ENCODE measurements around the gene C1orf116.

GRCh38 chr1:207050480-207051190 is 18.1 kb upstream of the C1orf116 start:
- TF ChIP-seq CTCF (IDR thresholded peaks at IDR 0.05; ENCODE audit: low read depth, low read length, missing input control) = no peak
- no peak for TF ChIP-seq TAF1 (conservative IDR thresholded peaks at IDR 0.05)
- TF ChIP-seq MAX (IDR thresholded peaks at IDR 0.05) = peak; percentile 39
- TF ChIP-seq REST (IDR thresholded peaks at IDR 0.05) = no peak
- TF ChIP-seq ZBTB33 (IDR thresholded peaks at IDR 0.05) = peak; percentile 100
- TF ChIP-seq ATF3 (IDR thresholded peaks at IDR 0.05) = no peak
- peak; percentile 99 for TF ChIP-seq YY1 (IDR thresholded peaks at IDR 0.05)
